ENCODE results near the gene UGT3A2.

GRCh38 chr5:36058776-36059175 lies 7.9 kb downstream of the UGT3A2 start:
- TF ChIP-seq CTCF (IDR thresholded peaks at IDR 0.05): no peak
- no peak for TF ChIP-seq EP300 (IDR thresholded peaks at IDR 0.05)
- no peak for TF ChIP-seq POLR2A (IDR thresholded peaks at IDR 0.05)

Data from sigmoid colon (tissue), 4 donors.